ENCODE data around the gene SLC9C1.

DNA sequence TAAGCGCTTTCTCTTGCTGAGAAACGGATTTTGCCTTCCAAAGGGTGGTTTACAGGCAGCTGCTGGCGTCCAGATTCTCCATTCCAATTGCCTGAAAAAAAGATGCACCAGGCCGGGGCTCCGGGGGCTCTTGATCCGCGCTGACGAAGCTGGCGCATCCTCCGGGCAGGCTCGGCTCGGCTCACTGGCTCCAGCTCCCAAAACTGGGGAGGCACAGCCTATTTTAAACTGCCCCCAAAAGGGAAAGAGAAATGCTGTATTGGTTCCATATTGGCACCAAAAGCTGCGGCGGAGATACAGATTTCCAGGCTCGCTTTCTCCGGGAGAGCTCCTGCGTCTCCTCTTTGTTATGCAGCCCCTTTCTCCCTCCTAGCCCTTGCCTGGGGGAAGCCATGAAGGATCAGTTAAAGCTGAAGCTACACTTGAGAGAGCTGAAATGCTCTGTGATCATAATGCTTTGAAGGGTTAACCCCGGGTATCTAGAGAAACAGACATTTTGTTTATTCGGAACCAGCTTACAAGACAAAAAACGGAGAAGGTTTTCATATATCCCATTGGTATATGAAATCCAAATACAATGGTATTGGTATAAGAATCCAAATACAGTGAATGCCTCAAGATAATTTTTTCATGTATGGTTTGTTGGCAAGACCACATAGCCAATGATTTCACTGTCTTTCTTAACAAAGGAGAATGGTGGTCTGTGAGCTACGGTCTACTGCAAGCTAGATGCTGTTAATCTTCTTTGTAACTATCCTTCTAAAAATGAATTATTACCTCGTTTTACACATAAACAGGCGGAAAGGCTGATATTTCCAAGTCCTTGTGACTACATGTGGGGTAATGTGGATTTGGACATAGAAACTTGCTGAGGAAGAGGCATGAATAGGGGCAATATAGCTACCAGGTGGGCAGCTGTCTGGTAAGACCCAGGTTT lies 39.6 kb upstream of the SLC9C1 start:
- TF ChIP-seq ARNTL (CRISPR knock-in tag; IDR thresholded peaks at IDR 0.05; ENCODE audit: borderline replicate concordance, low read depth) = no peak
- TF ChIP-seq, protein P1, sequence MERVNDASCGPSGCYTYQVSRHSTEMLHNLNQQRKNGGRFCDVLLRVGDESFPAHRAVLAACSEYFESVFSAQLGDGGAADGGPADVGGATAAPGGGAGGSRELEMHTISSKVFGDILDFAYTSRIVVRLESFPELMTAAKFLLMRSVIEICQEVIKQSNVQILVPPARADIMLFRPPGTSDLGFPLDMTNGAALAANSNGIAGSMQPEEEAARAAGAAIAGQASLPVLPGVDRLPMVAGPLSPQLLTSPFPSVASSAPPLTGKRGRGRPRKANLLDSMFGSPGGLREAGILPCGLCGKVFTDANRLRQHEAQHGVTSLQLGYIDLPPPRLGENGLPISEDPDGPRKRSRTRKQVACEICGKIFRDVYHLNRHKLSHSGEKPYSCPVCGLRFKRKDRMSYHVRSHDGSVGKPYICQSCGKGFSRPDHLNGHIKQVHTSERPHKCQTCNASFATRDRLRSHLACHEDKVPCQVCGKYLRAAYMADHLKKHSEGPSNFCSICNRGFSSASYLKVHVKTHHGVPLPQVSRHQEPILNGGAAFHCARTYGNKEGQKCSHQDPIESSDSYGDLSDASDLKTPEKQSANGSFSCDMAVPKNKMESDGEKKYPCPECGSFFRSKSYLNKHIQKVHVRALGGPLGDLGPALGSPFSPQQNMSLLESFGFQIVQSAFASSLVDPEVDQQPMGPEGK (CRISPR knock-in tag; IDR thresholded peaks at IDR 0.05; ENCODE audit: borderline replicate concordance) = no peak

Measured in SK-N-SH treated with all-trans-retinoic acid at 6 μM for 48 hours (cell line).